Memory B cell (primary cell): ENCODE data around the gene OPCML.

ENCODE experiments used
- ATAC-seq: fragments of 150-1000 bp; cut with Tn5 transposase; 2 replicates; pipeline ENCODE4 v1.10.0; 2021; ENCODE audit warnings: low read depth, mild to moderate bottlenecking, moderate library complexity
- DNase-seq, 2 donors: peaks; one replicate each; pipeline ENCODE4 v3.0.0; 2022; ENCODE audit warnings: low spot score in 2 of 2
- H3K27ac Mint-ChIP-seq: one replicate; pipeline ENCODE4 v1.8.0; 2022; ENCODE audit warnings: mild to moderate bottlenecking, moderate library complexity, mixed read lengths
- H3K27me3 Mint-ChIP-seq: one replicate; pipeline ENCODE4 v1.8.0; 2022; ENCODE audit warnings: mixed read lengths
- H3K36me3 Mint-ChIP-seq: one replicate; pipeline ENCODE4 v1.8.0; 2022; ENCODE audit warnings: mild to moderate bottlenecking, mixed read lengths
- H3K4me1 Mint-ChIP-seq: one replicate; pipeline ENCODE4 v1.8.0; 2022; ENCODE audit warnings: mixed read lengths
- H3K4me3 Mint-ChIP-seq: one replicate; pipeline ENCODE4 v1.8.0; 2022; ENCODE audit warnings: mild to moderate bottlenecking, moderate library complexity, mixed read lengths
- H3K9me3 Mint-ChIP-seq: one replicate; pipeline ENCODE4 v1.8.0; 2022; ENCODE audit warnings: mixed read lengths

Gene OPCML

GRCh38 chr11:133531971-133532651 lies at the start of gene OPCML:
Gene OPCML (minus strand): TSS chr11:133532501.
- peaks cover 18% of the 10 kb centered on the region for H3K27me3 Mint-ChIP-seq
- no peaks in the 10 kb centered on the region for H3K4me1 Mint-ChIP-seq
- no peak for DNase-seq
- no peak for ATAC-seq
- peaks cover 3% of the 10 kb centered on the region for H3K36me3 Mint-ChIP-seq
- H3K9me3 Mint-ChIP-seq = no peaks in the 10 kb centered on the region
- H3K4me3 Mint-ChIP-seq = no peak within 1 kb of the TSS
- no peak within 1 kb of the TSS for H3K27ac Mint-ChIP-seq

GRCh38 chr11:133581091-133581490 lies 48.8 kb upstream of the OPCML start:
- Mint-ChIP-seq H3K9me3 (peaks cover 2% of the 10 kb centered on the region), H3K27me3 (peaks cover 3% of the 10 kb centered on the region), H3K36me3 (no peaks in the 10 kb centered on the region), H3K4me1 (no peaks in the 10 kb centered on the region), H3K27ac (no peak overlapping the region), H3K4me3 (no peak overlapping the region)
- no peak for DNase-seq
- ATAC-seq = no peak

- Mint-ChIP-seq H3K4me3 (no peak overlapping the region), H3K9me3 (peaks cover 4% of the 10 kb centered on the region), H3K4me1 (no peaks in the 10 kb centered on the region), H3K27ac (no peak overlapping the region), H3K36me3 (no peaks in the 10 kb centered on the region), H3K27me3 (peaks cover 3% of the 10 kb centered on the region)
- DNase-seq (no peak), ATAC-seq (no peak)
Observed at GRCh38 chr11:133579165-133580031, 47.1 kb upstream of the OPCML start.

- Mint-ChIP-seq H3K36me3 (no peaks in the 10 kb centered on the region), H3K27ac (no peak overlapping the region), H3K9me3 (peaks cover 4% of the 10 kb centered on the region), H3K4me1 (no peaks in the 10 kb centered on the region), H3K27me3 (peaks cover 6% of the 10 kb centered on the region), H3K4me3 (no peak overlapping the region)
- DNase-seq (no peak), ATAC-seq (no peak)
Observed at GRCh38 chr11:133577403-133577802, 45.1 kb upstream of the OPCML start.

- no peak for DNase-seq
- peaks cover 6% of the 10 kb centered on the region for H3K27me3 Mint-ChIP-seq
- ATAC-seq = no peak
- H3K9me3 Mint-ChIP-seq = peaks cover 4% of the 10 kb centered on the region
- H3K4me1 Mint-ChIP-seq = no peaks in the 10 kb centered on the region
- no peak overlapping the region for H3K4me3 Mint-ChIP-seq
- H3K27ac Mint-ChIP-seq = no peak overlapping the region
- H3K36me3 Mint-ChIP-seq = no peaks in the 10 kb centered on the region
Observed at GRCh38 chr11:133576351-133576750, 44.0 kb upstream of the OPCML start.

GRCh38 chr11:133573081-133573480 lies 40.8 kb upstream of the OPCML start:
- H3K9me3 Mint-ChIP-seq = peaks cover 3% of the 10 kb centered on the region
- peaks cover 3% of the 10 kb centered on the region for H3K27me3 Mint-ChIP-seq
- no peak overlapping the region for H3K4me3 Mint-ChIP-seq
- ATAC-seq (no peak), DNase-seq (no peak)
- H3K4me1 Mint-ChIP-seq = no peaks in the 10 kb centered on the region
- no peaks in the 10 kb centered on the region for H3K36me3 Mint-ChIP-seq
- H3K27ac Mint-ChIP-seq = no peak overlapping the region

- Mint-ChIP-seq H3K27me3 (peaks cover 3% of the 10 kb centered on the region), H3K27ac (no peak overlapping the region), H3K4me3 (no peak overlapping the region), H3K9me3 (no peaks in the 10 kb centered on the region), H3K36me3 (no peaks in the 10 kb centered on the region), H3K4me1 (no peaks in the 10 kb centered on the region)
- ATAC-seq = no peak
- DNase-seq = no peak
Observed at GRCh38 chr11:133570376-133570775, 38.1 kb upstream of the OPCML start.

- peaks cover 4% of the 10 kb centered on the region for H3K27me3 Mint-ChIP-seq
- no peaks in the 10 kb centered on the region for H3K4me1 Mint-ChIP-seq
- peaks cover 8% of the 10 kb centered on the region for H3K9me3 Mint-ChIP-seq
- no peak overlapping the region for H3K4me3 Mint-ChIP-seq
- H3K27ac Mint-ChIP-seq = no peak overlapping the region
- no peak for ATAC-seq
- no peak for DNase-seq
- H3K36me3 Mint-ChIP-seq = no peaks in the 10 kb centered on the region
Observed at GRCh38 chr11:133563505-133564025, 31.3 kb upstream of the OPCML start.

- peaks cover 4% of the 10 kb centered on the region for H3K27me3 Mint-ChIP-seq
- no peak overlapping the region for H3K4me3 Mint-ChIP-seq
- H3K27ac Mint-ChIP-seq = no peak overlapping the region
- H3K9me3 Mint-ChIP-seq = peaks cover 8% of the 10 kb centered on the region
- no peaks in the 10 kb centered on the region for H3K36me3 Mint-ChIP-seq
- no peak for ATAC-seq
- H3K4me1 Mint-ChIP-seq = no peaks in the 10 kb centered on the region
- DNase-seq = no peak
Observed at GRCh38 chr11:133560472-133560855, 28.2 kb upstream of the OPCML start.

GRCh38 chr11:133559833-133560471 lies 27.7 kb upstream of the OPCML start:
- H3K36me3 Mint-ChIP-seq = no peaks in the 10 kb centered on the region
- no peak for ATAC-seq
- peaks cover 4% of the 10 kb centered on the region for H3K27me3 Mint-ChIP-seq
- peaks cover 8% of the 10 kb centered on the region for H3K9me3 Mint-ChIP-seq
- H3K4me1 Mint-ChIP-seq = no peaks in the 10 kb centered on the region
- DNase-seq = no peak
- no peak overlapping the region for H3K4me3 Mint-ChIP-seq
- no peak overlapping the region for H3K27ac Mint-ChIP-seq

GRCh38 chr11:133559382-133559781 lies 27.1 kb upstream of the OPCML start:
- H3K9me3 Mint-ChIP-seq = peaks cover 7% of the 10 kb centered on the region
- H3K4me3 Mint-ChIP-seq = no peak overlapping the region
- H3K27me3 Mint-ChIP-seq = peaks cover 2% of the 10 kb centered on the region
- no peaks in the 10 kb centered on the region for H3K36me3 Mint-ChIP-seq
- H3K4me1 Mint-ChIP-seq = no peaks in the 10 kb centered on the region
- no peak for DNase-seq
- no peak overlapping the region for H3K27ac Mint-ChIP-seq
- no peak for ATAC-seq

- Mint-ChIP-seq H3K27ac (no peak overlapping the region), H3K4me3 (no peak overlapping the region), H3K36me3 (no peaks in the 10 kb centered on the region), H3K27me3 (no peaks in the 10 kb centered on the region), H3K9me3 (peaks cover 3% of the 10 kb centered on the region), H3K4me1 (no peaks in the 10 kb centered on the region)
- DNase-seq = no peak
- ATAC-seq = no peak
Observed at GRCh38 chr11:133555034-133555433, 22.7 kb upstream of the OPCML start.

GRCh38 chr11:133553885-133554740 lies 21.8 kb upstream of the OPCML start:
- Mint-ChIP-seq H3K27me3 (no peaks in the 10 kb centered on the region), H3K27ac (no peak overlapping the region), H3K9me3 (no peaks in the 10 kb centered on the region), H3K4me1 (no peaks in the 10 kb centered on the region), H3K4me3 (no peak overlapping the region), H3K36me3 (no peaks in the 10 kb centered on the region)
- DNase-seq (no peak), ATAC-seq (no peak)
